GM19372 (cell line): ENCODE data around the gene UGT1A8.
"Not testable (repeated sequence)": the region's sequence is repeated elsewhere in the genome, so short reads cannot be mapped to it uniquely, and the experiment has no call there.

Experiments used
- ATAC-seq: cut with Tn5 transposase; IDR thresholded peaks from one replicate; pipeline ENCODE4 v1.9.1; 2021; ENCODE audit warnings: mild to moderate bottlenecking, low read depth, moderate library complexity; ENCODE audit not compliant: unreplicated experiment

UGT1A8 gene

GRCh38 chr2:233711312-233712008 lies 94.0 kb downstream of the UGT1A8 start:
- ATAC-seq, result no peak

- ATAC-seq, result no peak
Observed at GRCh38 chr2:233712611-233713261, 95.3 kb downstream of the UGT1A8 start, which contains the start of gene UGT1A5. Gene UGT1A5 (plus strand): TSS chr2:233712907. CDS start chr2:233712992, 85 bp downstream.

- ATAC-seq, result no peak
Observed at GRCh38 chr2:233713262-233713615, 95.8 kb downstream of the UGT1A8 start.

GRCh38 chr2:233714121-233714520 lies 96.7 kb downstream of the UGT1A8 start:
- no peak for ATAC-seq

GRCh38 chr2:233718552-233718951 lies 101.1 kb downstream of the UGT1A8 start, which contains the start of gene UGT1A4:
Gene UGT1A4 (plus strand): TSS chr2:233718736. CDS start chr2:233718821, 85 bp downstream.
- no peak for ATAC-seq

- no peak for ATAC-seq
Observed at GRCh38 chr2:233728723-233729301, 111.4 kb downstream of the UGT1A8 start, which contains the start of gene UGT1A3. Gene UGT1A3 (plus strand): TSS chr2:233729042. CDS start chr2:233729127, 85 bp downstream.

GRCh38 chr2:233736868-233737653 lies 119.6 kb downstream of the UGT1A8 start:
- not testable (repeated sequence) for ATAC-seq

GRCh38 chr2:233740870-233741269 lies 123.4 kb downstream of the UGT1A8 start:
- ATAC-seq, result no peak

GRCh38 chr2:233743464-233744259 lies 126.2 kb downstream of the UGT1A8 start:
- ATAC-seq, result no peak

- ATAC-seq, result no peak
Observed at GRCh38 chr2:233745073-233745755, 127.8 kb downstream of the UGT1A8 start.

GRCh38 chr2:233745838-233746237 lies 128.4 kb downstream of the UGT1A8 start:
- not testable (repeated sequence) for ATAC-seq

GRCh38 chr2:233746475-233747282 lies 129.2 kb downstream of the UGT1A8 start:
- no peak for ATAC-seq

GRCh38 chr2:233747283-233747544 lies 129.8 kb downstream of the UGT1A8 start:
- no peak for ATAC-seq

GRCh38 chr2:233750689-233751088 lies 133.3 kb downstream of the UGT1A8 start:
- ATAC-seq, result not testable (repeated sequence)

GRCh38 chr2:233751212-233752009 lies 134.0 kb downstream of the UGT1A8 start:
- ATAC-seq, result not testable (repeated sequence)

GRCh38 chr2:233754872-233755611 lies 137.6 kb downstream of the UGT1A8 start:
- ATAC-seq, result no peak

- ATAC-seq, result no peak
Observed at GRCh38 chr2:233756429-233757081, 139.1 kb downstream of the UGT1A8 start.
